Nephron (organoid): ENCODE results near the gene INAFM2.

Experiments used
- H3K27ac Mint-ChIP-seq, 3 experiments: 2 replicates each; pipeline ENCODE4 v1.8.0; 2020; ENCODE audit warnings: mixed read lengths in 3 of 3, mild to moderate bottlenecking in 2 of 3, moderate library complexity in 1 of 3
- H3K27me3 Mint-ChIP-seq: 2 replicates; pipeline ENCODE4 v1.8.0; 2021; ENCODE audit warnings: low read depth, mild to moderate bottlenecking, moderate library complexity, mixed read lengths
- H3K36me3 Mint-ChIP-seq: 2 replicates; pipeline ENCODE4 v1.8.0; 2020; ENCODE audit warnings: low read depth, mixed read lengths
- H3K4me1 Mint-ChIP-seq: 2 replicates; pipeline ENCODE4 v1.8.0; 2020; ENCODE audit warnings: mixed read lengths
- H3K4me3 Mint-ChIP-seq, 3 experiments: 2 replicates each; pipeline ENCODE4 v1.8.0; 2020; ENCODE audit warnings: mild to moderate bottlenecking in 3 of 3, mixed read lengths in 3 of 3, moderate library complexity in 2 of 3
- H3K9me3 Mint-ChIP-seq: 2 replicates; pipeline ENCODE4 v1.8.0; 2020; ENCODE audit warnings: mixed read lengths
- CTCF ChIP-seq, 3 experiments: fragments of 200-600 bp; sonication (generic); IDR thresholded peaks; one replicate each; pipeline ENCODE4 v1.5.0; 2021; ENCODE audit warnings: antibody characterized with exemption in 3 of 3; ENCODE audit not compliant: unreplicated experiment in 3 of 3

Gene INAFM2

GRCh38 chr15:40277471-40277870 is 46.0 kb upstream of the INAFM2 start:
- H3K9me3 Mint-ChIP-seq: no peaks in the 10 kb centered on the region
- H3K27ac Mint-ChIP-seq: no peak overlapping the region
- peaks cover 24% of the 10 kb centered on the region for H3K4me1 Mint-ChIP-seq
- H3K4me3 Mint-ChIP-seq: no peak overlapping the region
- TF ChIP-seq CTCF (IDR thresholded peaks at IDR 0.05; ENCODE audit: unreplicated experiment in 3 of 3): no peak
- no peaks in the 10 kb centered on the region for H3K36me3 Mint-ChIP-seq
- peaks cover 62% of the 10 kb centered on the region for H3K27me3 Mint-ChIP-seq

DNA sequence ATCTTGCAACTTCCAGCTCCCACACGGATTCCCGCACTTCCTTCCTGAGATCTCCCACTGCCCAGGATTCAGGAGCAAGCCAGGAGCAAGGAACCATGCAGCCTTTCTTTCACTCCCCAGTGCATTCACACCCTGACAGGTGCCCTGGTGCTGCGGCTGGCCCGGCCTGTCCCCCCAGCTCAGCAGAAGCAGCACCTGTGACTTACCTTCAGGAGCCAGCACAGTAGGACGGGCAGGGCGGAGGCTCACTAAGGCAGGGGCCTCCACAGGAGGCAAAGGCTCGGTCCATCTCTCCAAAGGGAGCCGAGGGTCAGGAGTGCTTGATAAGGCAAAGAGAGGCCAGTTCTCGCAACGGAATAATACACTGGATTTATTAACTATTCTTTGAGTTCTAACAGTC is 45.5 kb upstream of the INAFM2 start:
- Mint-ChIP-seq H3K27me3 (peaks cover 68% of the 10 kb centered on the region), H3K9me3 (no peaks in the 10 kb centered on the region), H3K36me3 (no peaks in the 10 kb centered on the region), H3K4me1 (peaks cover 24% of the 10 kb centered on the region), H3K4me3 (peak overlapping the region in 1 of 3 experiments; percentile 16), H3K27ac (no peak overlapping the region)
- TF ChIP-seq CTCF (IDR thresholded peaks at IDR 0.05; ENCODE audit: unreplicated experiment in 3 of 3): no peak

DNA sequence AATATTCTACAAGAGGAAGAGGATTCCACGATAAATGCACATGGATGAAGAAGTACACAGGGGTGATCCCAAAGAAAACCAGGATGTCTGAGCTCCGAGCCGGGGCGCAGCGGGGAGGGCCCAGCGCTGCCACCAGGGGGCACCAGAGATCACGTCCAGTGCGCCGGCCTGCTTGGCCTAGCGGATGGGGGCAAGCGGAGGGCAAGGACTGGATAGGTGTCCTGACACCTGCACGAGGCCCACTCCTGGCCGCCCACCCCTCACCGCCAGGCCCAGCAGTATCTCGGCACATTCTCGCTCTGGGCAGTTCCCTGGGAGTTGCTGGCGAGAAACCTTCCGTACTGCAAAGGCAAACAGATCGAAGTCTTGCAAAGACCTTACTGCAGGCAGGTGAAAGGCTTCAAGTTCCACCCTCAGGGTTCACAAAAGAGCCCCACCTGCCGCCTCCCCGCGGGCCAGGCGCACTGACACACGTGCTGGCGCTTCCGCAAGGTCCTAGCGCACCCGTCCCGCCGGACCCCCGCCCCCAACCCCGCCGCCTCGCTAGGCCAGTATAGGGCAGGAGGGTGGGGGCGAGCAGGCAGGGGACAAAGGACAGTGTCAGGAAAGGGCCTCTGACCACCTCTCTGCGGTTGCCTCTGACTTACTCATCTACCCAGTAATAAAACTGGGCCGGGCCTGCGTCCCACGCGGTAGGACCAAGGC is 43.9 kb upstream of the INAFM2 start:
- H3K9me3 Mint-ChIP-seq: no peaks in the 10 kb centered on the region
- H3K27ac Mint-ChIP-seq: no peak overlapping the region
- H3K4me1 Mint-ChIP-seq: peaks cover 30% of the 10 kb centered on the region
- peak overlapping the region in 1 of 3 experiments; percentile 66 for H3K4me3 Mint-ChIP-seq
- no peaks in the 10 kb centered on the region for H3K36me3 Mint-ChIP-seq
- TF ChIP-seq CTCF (IDR thresholded peaks at IDR 0.05; ENCODE audit: unreplicated experiment in 3 of 3): peak; percentile 96 to 97 (median 97)
- H3K27me3 Mint-ChIP-seq: peaks cover 83% of the 10 kb centered on the region

DNA sequence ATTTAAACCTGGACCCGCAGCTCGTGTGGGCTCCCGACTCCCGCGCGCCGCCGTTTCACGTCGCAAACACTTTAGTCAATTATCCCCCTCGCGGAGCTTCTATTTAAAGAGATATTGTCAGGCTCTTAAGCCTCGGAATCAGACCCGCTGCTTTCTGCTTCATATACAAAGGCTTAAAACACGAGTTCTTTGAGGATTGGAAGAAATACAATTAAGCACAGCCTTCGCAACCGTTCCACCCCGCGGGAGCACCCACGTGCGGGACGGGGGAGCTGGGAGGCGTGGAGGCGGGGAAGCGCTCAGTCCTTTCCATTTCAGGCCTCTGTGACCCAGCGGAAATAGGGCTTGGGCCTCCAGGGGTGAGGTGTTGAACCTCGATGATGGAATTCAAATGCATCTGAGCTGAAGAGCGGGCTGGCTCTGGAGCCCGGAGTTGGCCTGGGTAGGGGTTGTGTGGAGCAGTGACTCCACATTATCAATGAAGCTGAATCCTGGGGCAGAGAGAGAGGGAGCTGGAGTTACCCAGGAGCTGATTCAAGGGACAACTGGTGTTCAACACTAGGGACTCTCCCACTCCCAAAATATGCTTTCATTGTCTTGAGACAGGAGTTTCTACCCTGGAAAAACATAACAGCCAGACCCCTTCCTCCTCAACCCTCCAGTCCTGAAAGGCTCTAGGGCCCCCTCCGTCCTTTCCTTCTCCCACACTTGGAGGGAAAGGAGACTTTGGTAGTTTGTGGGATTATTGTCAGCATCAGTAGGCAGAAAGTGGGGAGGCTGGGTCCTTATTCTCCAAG is 43.0 kb upstream of the INAFM2 start:
- Mint-ChIP-seq H3K27me3 (peaks cover 88% of the 10 kb centered on the region), H3K4me3 (peak overlapping the region; percentile 57 to 72 (median 66)), H3K4me1 (peaks cover 36% of the 10 kb centered on the region), H3K36me3 (no peaks in the 10 kb centered on the region), H3K9me3 (no peaks in the 10 kb centered on the region), H3K27ac (no peak overlapping the region)
- TF ChIP-seq CTCF (IDR thresholded peaks at IDR 0.05; ENCODE audit: unreplicated experiment in 3 of 3): no peak

- Mint-ChIP-seq H3K27ac (no peak overlapping the region), H3K4me1 (peaks cover 42% of the 10 kb centered on the region), H3K9me3 (no peaks in the 10 kb centered on the region), H3K36me3 (no peaks in the 10 kb centered on the region), H3K4me3 (peak overlapping the region; percentile 57 to 72 (median 66)), H3K27me3 (peaks cover 95% of the 10 kb centered on the region)
- TF ChIP-seq CTCF (IDR thresholded peaks at IDR 0.05; ENCODE audit: unreplicated experiment in 3 of 3): no peak
Observed at GRCh38 chr15:40281057-40281800, 42.3 kb upstream of the INAFM2 start.
